ENCODE data around the gene CYP4F12.

DNA sequence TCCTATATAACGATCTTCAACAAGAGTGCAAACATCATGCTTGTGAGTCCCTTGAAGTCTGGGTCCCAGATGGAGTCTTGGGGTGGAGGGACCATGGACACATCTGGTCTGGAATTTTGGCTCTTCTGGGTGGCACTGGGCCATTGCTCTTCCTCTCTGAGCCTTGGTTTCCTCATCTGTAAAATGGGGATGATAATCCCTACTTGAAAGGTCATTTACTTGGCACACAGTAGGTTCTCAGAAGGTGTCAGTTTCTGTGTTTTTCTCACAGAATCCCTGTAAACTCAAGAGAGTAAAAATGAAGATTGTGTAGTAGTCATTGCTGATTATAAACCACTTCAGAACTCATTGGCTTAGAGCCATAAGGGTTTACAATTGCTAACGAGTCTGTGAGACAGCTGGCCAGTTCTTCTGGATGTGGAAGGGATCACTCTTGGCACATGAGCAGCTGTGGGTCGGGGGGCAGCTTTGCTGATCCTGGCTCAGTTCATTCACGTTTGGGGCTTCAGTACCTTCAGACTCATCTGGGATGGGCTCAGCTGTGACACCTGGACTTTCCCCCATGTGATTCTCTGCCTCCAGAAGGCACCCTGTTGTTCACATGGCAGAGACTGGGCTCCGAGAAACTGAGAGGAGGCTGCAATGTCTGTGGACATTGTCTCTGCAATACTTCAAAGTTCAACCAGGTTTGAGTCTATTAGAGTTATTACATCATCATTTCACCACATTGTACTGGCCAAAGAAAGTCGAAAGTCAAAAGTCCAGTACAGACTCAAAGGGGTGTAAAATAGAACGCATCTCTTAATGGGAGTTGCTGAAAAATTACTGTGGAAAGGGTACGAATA is 7.8 kb downstream of the CYP4F12 start:
- no peak for TF ChIP-seq EZH2phosphoT487 (IDR thresholded peaks at IDR 0.05; ENCODE audit: unreplicated experiment)
- TF ChIP-seq, protein P1, sequence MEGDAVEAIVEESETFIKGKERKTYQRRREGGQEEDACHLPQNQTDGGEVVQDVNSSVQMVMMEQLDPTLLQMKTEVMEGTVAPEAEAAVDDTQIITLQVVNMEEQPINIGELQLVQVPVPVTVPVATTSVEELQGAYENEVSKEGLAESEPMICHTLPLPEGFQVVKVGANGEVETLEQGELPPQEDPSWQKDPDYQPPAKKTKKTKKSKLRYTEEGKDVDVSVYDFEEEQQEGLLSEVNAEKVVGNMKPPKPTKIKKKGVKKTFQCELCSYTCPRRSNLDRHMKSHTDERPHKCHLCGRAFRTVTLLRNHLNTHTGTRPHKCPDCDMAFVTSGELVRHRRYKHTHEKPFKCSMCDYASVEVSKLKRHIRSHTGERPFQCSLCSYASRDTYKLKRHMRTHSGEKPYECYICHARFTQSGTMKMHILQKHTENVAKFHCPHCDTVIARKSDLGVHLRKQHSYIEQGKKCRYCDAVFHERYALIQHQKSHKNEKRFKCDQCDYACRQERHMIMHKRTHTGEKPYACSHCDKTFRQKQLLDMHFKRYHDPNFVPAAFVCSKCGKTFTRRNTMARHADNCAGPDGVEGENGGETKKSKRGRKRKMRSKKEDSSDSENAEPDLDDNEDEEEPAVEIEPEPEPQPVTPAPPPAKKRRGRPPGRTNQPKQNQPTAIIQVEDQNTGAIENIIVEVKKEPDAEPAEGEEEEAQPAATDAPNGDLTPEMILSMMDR (conservative IDR thresholded peaks at IDR 0.05; ENCODE audit: low read depth in 2 of 2) = no peak
- TF ChIP-seq POLR2AphosphoS5 (IDR thresholded peaks at IDR 0.05; ENCODE audit: low read depth) = no peak
- TF ChIP-seq EZH2 (IDR thresholded peaks at IDR 0.05; ENCODE audit: low read depth, unreplicated experiment) = no peak
- no peak for TF ChIP-seq ZNF462 (CRISPR knock-in tag; IDR thresholded peaks at IDR 0.05)
- no peak for TF ChIP-seq NANOG (IDR thresholded peaks at IDR 0.05; ENCODE audit: borderline replicate concordance)
- TF ChIP-seq JUNB (IDR thresholded peaks at IDR 0.05; ENCODE audit: unreplicated experiment) = no peak
- no peak for TF ChIP-seq REST (IDR thresholded peaks at IDR 0.05; ENCODE audit: unreplicated experiment)
- TF ChIP-seq ZNF331 (CRISPR knock-in tag; IDR thresholded peaks at IDR 0.05; ENCODE audit: low read depth) = no peak
- no peak for TF ChIP-seq ZNF114 (CRISPR knock-in tag; IDR thresholded peaks at IDR 0.05)
- TF ChIP-seq, protein P2, sequence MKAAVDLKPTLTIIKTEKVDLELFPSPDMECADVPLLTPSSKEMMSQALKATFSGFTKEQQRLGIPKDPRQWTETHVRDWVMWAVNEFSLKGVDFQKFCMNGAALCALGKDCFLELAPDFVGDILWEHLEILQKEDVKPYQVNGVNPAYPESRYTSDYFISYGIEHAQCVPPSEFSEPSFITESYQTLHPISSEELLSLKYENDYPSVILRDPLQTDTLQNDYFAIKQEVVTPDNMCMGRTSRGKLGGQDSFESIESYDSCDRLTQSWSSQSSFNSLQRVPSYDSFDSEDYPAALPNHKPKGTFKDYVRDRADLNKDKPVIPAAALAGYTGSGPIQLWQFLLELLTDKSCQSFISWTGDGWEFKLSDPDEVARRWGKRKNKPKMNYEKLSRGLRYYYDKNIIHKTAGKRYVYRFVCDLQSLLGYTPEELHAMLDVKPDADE (IDR thresholded peaks at IDR 0.05) = no peak
- TF ChIP-seq CREB1 (CRISPR knock-in tag; IDR thresholded peaks at IDR 0.05; ENCODE audit: low read depth) = no peak
